HepG2 (cell line): ENCODE results near the gene BPI. TPM values are rescaled to one million over a fixed set of nuclear protein-coding genes. Genes with fewer than 3 reads are reported as not detected.

Experiments used
- GFI1 ChIP-seq: sonication (generic); formaldehyde crosslinking; IDR thresholded peaks from 2 replicates; pipeline ENCODE4 v1.5.0; 2020; ENCODE audit warnings: missing genetic modification reagents, mild to moderate bottlenecking, borderline replicate concordance
- HNRNPLL ChIP-seq: fragments of 200-400 bp; formaldehyde crosslinking; IDR thresholded peaks from 2 replicates; pipeline ENCODE4 v1.6.1; 2017; ENCODE audit warnings: mild to moderate bottlenecking, low read depth, low read length; ENCODE audit not compliant: poor library complexity, severe bottlenecking
- IKZF4 ChIP-seq: sonication (generic); formaldehyde crosslinking; IDR thresholded peaks from 2 replicates; pipeline ENCODE4 v1.5.1; 2020; ENCODE audit warnings: borderline replicate concordance, mild to moderate bottlenecking, low read depth, missing genetic modification reagents; ENCODE audit errors: not compliant biosample characterization
- MYNN ChIP-seq: sonication (generic); formaldehyde crosslinking; IDR thresholded peaks from 2 replicates; pipeline ENCODE4 v1.4.0; 2020; ENCODE audit warnings: mild to moderate bottlenecking, low read depth, missing genetic modification reagents
- PRMT3 ChIP-seq: sonication (generic); formaldehyde crosslinking; IDR thresholded peaks from 2 replicates; pipeline ENCODE4 v1.8.1; 2022; ENCODE audit warnings: low read depth, mild to moderate bottlenecking, moderate library complexity, missing genetic modification reagents, borderline replicate concordance
- ZBTB20 ChIP-seq: sonication (generic); formaldehyde crosslinking; IDR thresholded peaks from 2 replicates; pipeline ENCODE4 v1.8.1; 2023; ENCODE audit warnings: missing genetic modification reagents, low read depth, mild to moderate bottlenecking, borderline replicate concordance
- ZNF10 ChIP-seq: sonication (generic); formaldehyde crosslinking; IDR thresholded peaks from 2 replicates; pipeline ENCODE4 v1.4.0; 2020; ENCODE audit warnings: mild to moderate bottlenecking, low read depth, missing genetic modification reagents, borderline replicate concordance
- ZNF747 ChIP-seq: sonication (generic); formaldehyde crosslinking; IDR thresholded peaks from 2 replicates; pipeline ENCODE4 v1.8.1; 2023; ENCODE audit warnings: missing genetic modification reagents, mild to moderate bottlenecking, borderline replicate concordance
- ZNF761 ChIP-seq: sonication (generic); formaldehyde crosslinking; conservative IDR thresholded peaks from 2 replicates; pipeline ENCODE4 v1.4.0; 2020; ENCODE audit warnings: mild to moderate bottlenecking, missing genetic modification reagents
- polyA plus RNA-seq, 8 experiments: library from polyadenylated mRNA; depleted of rRNA in 3 of 8; stranded (reverse) in 7 of 8; unstranded in 1 of 8; fragments of >200 nt; fragmentation: Illumina TruSeq in 4 of 8; extraction: Trizol in 4 of 8; gene quantifications; 2 replicates each; pipeline versions ENCODE4 v1.2.1 to v1.2.3, GENCODE V29; 2011 to 2016; ENCODE audit warnings: low read depth in 4 of 8, missing spikeins in 1 of 8, mixed read lengths in 1 of 8; ENCODE audit not compliant: insufficient read depth in 1 of 8
- total RNA-seq, 5 experiments: library from RNA; depleted of rRNA; stranded (reverse); fragments of >200 nt; fragmentation: Illumina TruSeq; extraction: Trizol; gene quantifications; 2 replicates each; pipeline ENCODE4 v1.2.3, GENCODE V29; 2016; ENCODE audit warnings: low read depth in 1 of 5
- TF ChIP-seq, protein P1 (sequence below): sonication (generic); formaldehyde crosslinking; IDR thresholded peaks from 2 replicates; pipeline ENCODE4 v1.5.1; 2020; ENCODE audit warnings: missing genetic modification reagents, mild to moderate bottlenecking, borderline replicate concordance
- TF ChIP-seq, protein P2 (sequence below): sonication (generic); formaldehyde crosslinking; IDR thresholded peaks from 2 replicates; pipeline ENCODE4 v1.4.0; 2020; ENCODE audit warnings: missing genetic modification reagents
- TF ChIP-seq, protein P3 (sequence below): sonication (generic); formaldehyde crosslinking; IDR thresholded peaks from 2 replicates; pipeline ENCODE4 v1.4.0; 2020; ENCODE audit warnings: missing genetic modification reagents; ENCODE audit errors: not compliant biosample characterization
- TF ChIP-seq, protein P4 (sequence below): sonication (generic); formaldehyde crosslinking; IDR thresholded peaks from 2 replicates; pipeline ENCODE4 v1.5.1; 2020; ENCODE audit warnings: missing genetic modification reagents, mild to moderate bottlenecking, borderline replicate concordance
- TF ChIP-seq, protein P5 (sequence below): sonication (generic); formaldehyde crosslinking; IDR thresholded peaks from 2 replicates; pipeline ENCODE4 v1.4.0; 2020; ENCODE audit warnings: mild to moderate bottlenecking, missing genetic modification reagents

BPI gene
- total and polyA plus RNA-seq, 2 of the 13 experiments (the other 11 are each of a cell fraction or from before 2014, with no cell fraction given): not detected

DNA sequence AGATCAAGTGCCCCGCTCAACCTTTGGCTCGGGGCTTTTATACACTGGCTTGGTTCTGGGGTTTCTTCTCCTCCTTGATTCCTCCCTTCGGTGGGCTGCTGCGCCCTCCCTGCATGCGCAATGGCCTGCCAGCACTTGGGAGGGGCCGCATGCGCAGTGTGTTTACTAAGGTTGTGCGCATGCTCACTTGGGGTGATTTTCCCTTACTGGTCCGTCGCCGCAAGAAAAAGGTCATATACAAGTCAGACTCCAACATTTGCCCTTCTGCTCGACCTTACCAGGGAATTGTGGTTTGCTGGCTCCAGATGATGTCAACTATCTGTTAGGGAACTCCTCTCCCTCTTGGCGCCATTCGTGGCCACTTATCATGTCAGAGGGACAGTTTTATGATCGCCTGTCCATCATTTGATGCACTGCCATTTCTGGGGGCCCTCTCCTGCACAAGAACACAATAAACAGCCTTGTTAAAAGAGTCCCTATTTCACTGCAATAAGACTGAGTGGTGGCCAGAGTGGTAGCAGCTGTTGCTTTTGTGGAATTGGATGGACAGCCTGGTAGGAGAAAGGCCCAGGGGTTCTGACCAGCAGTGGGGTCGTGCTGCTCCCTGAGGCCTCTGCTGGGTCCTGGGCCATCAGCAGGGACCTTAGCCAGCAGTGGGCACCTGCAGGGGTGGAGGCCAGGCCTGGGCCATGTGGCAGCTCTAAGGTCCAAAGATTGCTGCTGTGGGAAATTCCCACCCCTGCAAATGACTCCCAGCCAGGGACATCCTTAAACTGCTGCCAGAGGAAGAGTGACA, 39.6 kb downstream of the BPI start (continued):
- TF ChIP-seq HNRNPLL: peak; percentile 56
- TF ChIP-seq ZNF10 (CRISPR knock-in tag): no peak
- TF ChIP-seq, protein P1, sequence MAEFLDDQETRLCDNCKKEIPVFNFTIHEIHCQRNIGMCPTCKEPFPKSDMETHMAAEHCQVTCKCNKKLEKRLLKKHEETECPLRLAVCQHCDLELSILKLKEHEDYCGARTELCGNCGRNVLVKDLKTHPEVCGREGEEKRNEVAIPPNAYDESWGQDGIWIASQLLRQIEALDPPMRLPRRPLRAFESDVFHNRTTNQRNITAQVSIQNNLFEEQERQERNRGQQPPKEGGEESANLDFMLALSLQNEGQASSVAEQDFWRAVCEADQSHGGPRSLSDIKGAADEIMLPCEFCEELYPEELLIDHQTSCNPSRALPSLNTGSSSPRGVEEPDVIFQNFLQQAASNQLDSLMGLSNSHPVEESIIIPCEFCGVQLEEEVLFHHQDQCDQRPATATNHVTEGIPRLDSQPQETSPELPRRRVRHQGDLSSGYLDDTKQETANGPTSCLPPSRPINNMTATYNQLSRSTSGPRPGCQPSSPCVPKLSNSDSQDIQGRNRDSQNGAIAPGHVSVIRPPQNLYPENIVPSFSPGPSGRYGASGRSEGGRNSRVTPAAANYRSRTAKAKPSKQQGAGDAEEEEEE: no peak
- no peak for TF ChIP-seq ZBTB20 (CRISPR knock-in tag)
- TF ChIP-seq PRMT3 (CRISPR knock-in tag): no peak
- TF ChIP-seq GFI1 (CRISPR knock-in tag): no peak
- TF ChIP-seq, protein P2, sequence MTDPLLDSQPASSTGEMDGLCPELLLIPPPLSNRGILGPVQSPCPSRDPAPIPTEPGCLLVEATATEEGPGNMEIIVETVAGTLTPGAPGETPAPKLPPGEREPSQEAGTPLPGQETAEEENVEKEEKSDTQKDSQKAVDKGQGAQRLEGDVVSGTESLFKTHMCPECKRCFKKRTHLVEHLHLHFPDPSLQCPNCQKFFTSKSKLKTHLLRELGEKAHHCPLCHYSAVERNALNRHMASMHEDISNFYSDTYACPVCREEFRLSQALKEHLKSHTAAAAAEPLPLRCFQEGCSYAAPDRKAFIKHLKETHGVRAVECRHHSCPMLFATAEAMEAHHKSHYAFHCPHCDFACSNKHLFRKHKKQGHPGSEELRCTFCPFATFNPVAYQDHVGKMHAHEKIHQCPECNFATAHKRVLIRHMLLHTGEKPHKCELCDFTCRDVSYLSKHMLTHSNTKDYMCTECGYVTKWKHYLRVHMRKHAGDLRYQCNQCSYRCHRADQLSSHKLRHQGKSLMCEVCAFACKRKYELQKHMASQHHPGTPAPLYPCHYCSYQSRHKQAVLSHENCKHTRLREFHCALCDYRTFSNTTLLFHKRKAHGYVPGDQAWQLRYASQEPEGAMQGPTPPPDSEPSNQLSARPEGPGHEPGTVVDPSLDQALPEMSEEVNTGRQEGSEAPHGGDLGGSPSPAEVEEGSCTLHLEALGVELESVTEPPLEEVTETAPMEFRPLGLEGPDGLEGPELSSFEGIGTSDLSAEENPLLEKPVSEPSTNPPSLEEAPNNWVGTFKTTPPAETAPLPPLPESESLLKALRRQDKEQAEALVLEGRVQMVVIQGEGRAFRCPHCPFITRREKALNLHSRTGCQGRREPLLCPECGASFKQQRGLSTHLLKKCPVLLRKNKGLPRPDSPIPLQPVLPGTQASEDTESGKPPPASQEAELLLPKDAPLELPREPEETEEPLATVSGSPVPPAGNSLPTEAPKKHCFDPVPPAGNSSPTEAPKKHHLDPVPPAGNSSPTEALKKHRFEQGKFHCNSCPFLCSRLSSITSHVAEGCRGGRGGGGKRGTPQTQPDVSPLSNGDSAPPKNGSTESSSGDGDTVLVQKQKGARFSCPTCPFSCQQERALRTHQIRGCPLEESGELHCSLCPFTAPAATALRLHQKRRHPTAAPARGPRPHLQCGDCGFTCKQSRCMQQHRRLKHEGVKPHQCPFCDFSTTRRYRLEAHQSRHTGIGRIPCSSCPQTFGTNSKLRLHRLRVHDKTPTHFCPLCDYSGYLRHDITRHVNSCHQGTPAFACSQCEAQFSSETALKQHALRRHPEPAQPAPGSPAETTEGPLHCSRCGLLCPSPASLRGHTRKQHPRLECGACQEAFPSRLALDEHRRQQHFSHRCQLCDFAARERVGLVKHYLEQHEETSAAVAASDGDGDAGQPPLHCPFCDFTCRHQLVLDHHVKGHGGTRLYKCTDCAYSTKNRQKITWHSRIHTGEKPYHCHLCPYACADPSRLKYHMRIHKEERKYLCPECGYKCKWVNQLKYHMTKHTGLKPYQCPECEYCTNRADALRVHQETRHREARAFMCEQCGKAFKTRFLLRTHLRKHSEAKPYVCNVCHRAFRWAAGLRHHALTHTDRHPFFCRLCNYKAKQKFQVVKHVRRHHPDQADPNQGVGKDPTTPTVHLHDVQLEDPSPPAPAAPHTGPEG (CRISPR knock-in tag): peak; percentile 84
- TF ChIP-seq, protein P3, sequence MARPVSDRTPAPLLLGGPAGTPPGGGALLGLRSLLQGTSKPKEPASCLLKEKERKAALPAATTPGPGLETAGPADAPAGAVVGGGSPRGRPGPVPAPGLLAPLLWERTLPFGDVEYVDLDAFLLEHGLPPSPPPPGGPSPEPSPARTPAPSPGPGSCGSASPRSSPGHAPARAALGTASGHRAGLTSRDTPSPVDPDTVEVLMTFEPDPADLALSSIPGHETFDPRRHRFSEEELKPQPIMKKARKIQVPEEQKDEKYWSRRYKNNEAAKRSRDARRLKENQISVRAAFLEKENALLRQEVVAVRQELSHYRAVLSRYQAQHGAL (CRISPR knock-in tag): no peak
- TF ChIP-seq IKZF4 (CRISPR knock-in tag): peak; percentile 93
- TF ChIP-seq, protein P4, sequence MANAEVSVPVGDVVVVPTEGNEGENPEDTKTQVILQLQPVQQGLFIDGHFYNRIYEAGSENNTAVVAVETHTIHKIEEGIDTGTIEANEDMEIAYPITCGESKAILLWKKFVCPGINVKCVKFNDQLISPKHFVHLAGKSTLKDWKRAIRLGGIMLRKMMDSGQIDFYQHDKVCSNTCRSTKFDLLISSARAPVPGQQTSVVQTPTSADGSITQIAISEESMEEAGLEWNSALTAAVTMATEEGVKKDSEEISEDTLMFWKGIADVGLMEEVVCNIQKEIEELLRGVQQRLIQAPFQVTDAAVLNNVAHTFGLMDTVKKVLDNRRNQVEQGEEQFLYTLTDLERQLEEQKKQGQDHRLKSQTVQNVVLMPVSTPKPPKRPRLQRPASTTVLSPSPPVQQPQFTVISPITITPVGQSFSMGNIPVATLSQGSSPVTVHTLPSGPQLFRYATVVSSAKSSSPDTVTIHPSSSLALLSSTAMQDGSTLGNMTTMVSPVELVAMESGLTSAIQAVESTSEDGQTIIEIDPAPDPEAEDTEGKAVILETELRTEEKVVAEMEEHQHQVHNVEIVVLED (CRISPR knock-in tag): peak; percentile 73
- TF ChIP-seq MYNN (CRISPR knock-in tag): peak; percentile 94
- TF ChIP-seq, protein P5, sequence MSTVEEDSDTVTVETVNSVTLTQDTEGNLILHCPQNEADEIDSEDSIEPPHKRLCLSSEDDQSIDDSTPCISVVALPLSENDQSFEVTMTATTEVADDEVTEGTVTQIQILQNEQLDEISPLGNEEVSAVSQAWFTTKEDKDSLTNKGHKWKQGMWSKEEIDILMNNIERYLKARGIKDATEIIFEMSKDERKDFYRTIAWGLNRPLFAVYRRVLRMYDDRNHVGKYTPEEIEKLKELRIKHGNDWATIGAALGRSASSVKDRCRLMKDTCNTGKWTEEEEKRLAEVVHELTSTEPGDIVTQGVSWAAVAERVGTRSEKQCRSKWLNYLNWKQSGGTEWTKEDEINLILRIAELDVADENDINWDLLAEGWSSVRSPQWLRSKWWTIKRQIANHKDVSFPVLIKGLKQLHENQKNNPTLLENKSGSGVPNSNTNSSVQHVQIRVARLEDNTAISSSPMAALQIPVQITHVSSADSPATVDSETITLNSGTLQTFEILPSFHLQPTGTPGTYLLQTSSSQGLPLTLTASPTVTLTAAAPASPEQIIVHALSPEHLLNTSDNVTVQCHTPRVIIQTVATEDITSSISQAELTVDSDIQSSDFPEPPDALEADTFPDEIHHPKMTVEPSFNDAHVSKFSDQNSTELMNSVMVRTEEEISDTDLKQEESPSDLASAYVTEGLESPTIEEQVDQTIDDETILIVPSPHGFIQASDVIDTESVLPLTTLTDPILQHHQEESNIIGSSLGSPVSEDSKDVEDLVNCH: no peak
- TF ChIP-seq ZNF761 (CRISPR knock-in tag): no peak
- 0 out of 2 replicates have a peak, but pooled peaks have one; percentile 60 for TF ChIP-seq ZNF747 (CRISPR knock-in tag)
